ENCODE results near the gene FPR3.

DNA sequence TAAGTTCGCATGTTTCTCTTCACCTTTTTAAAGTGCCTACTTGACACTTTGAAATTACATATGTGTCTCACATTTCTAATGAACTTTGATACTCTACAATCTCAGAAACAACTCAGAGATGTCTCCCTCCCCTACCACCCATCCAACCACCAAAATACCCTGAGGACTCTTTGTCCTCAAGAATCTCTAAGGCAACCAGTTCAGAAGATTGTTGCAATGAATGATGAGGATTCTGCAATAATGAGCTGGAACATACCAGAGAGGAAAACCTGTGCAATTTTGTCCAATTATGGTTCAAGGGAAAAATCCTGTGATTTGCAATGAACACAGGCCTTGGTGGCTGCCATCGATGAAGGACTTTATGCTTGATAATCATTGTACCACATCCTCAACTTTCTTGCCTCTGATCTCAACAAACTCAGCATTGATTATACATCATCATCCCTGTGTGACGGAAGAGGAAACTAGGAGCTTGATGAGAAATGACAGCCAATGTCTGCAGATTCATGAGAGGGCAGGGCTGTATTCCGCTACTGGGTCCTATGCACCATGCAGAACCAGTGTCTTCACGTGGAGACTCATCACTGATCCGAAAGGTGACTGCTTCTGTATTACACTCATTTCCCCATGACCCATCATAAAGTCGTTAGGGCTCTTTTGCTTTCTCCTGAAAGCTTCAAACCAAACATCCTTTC is 44.4 kb upstream of the FPR3 start:
- TF ChIP-seq, protein P1, sequence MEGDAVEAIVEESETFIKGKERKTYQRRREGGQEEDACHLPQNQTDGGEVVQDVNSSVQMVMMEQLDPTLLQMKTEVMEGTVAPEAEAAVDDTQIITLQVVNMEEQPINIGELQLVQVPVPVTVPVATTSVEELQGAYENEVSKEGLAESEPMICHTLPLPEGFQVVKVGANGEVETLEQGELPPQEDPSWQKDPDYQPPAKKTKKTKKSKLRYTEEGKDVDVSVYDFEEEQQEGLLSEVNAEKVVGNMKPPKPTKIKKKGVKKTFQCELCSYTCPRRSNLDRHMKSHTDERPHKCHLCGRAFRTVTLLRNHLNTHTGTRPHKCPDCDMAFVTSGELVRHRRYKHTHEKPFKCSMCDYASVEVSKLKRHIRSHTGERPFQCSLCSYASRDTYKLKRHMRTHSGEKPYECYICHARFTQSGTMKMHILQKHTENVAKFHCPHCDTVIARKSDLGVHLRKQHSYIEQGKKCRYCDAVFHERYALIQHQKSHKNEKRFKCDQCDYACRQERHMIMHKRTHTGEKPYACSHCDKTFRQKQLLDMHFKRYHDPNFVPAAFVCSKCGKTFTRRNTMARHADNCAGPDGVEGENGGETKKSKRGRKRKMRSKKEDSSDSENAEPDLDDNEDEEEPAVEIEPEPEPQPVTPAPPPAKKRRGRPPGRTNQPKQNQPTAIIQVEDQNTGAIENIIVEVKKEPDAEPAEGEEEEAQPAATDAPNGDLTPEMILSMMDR (IDR thresholded peaks at IDR 0.05), result no peak
- TF ChIP-seq POLR2A (IDR thresholded peaks at IDR 0.05), result no peak
